Measurements from ENCODE around the gene RMND5A.
"Not testable (repeated sequence)": the region's sequence is repeated elsewhere in the genome, so short reads cannot be mapped to it uniquely, and the experiment has no call there.

RMND5A gene

GRCh38 chr2:86706220-86706619 is 13.9 kb upstream of the RMND5A start:
- H3K27me3 Mint-ChIP-seq (ENCODE audit: low read depth): no peaks in the 10 kb centered on the region

GRCh38 chr2:86706935-86707334 is 13.2 kb upstream of the RMND5A start:
- Mint-ChIP-seq H3K4me1 (no peaks in the 10 kb centered on the region), H3K4me3 (no peak overlapping the region), H3K36me3 (ENCODE audit: low read depth) (peaks cover 5% of the 10 kb centered on the region), H3K27ac (no peak overlapping the region), H3K9me3 (peaks cover 21% of the 10 kb centered on the region), H3K27me3 (ENCODE audit: low read depth) (no peaks in the 10 kb centered on the region)
- TF ChIP-seq CTCF (IDR thresholded peaks at IDR 0.05; ENCODE audit: unreplicated experiment in 3 of 3): no peak

More at GRCh38 chr2:86706220-86706619, 13.9 kb upstream of the RMND5A start:
- Mint-ChIP-seq H3K9me3 (peaks cover 21% of the 10 kb centered on the region), H3K4me1 (no peaks in the 10 kb centered on the region), H3K36me3 (ENCODE audit: low read depth) (peaks cover 5% of the 10 kb centered on the region), H3K4me3 (no peak overlapping the region), H3K27ac (no peak overlapping the region)
- no peak for TF ChIP-seq CTCF (IDR thresholded peaks at IDR 0.05; ENCODE audit: unreplicated experiment in 3 of 3)

- not testable (repeated sequence) for H3K27ac Mint-ChIP-seq; H3K27me3 Mint-ChIP-seq (ENCODE audit: low read depth); H3K4me1 Mint-ChIP-seq; H3K36me3 Mint-ChIP-seq (ENCODE audit: low read depth); H3K4me3 Mint-ChIP-seq
- peaks cover 18% of the 10 kb centered on the region for H3K9me3 Mint-ChIP-seq
Measured at GRCh38 chr2:86708126-86708525, 12.0 kb upstream of the RMND5A start.

- not testable (repeated sequence) for H3K27me3 Mint-ChIP-seq (ENCODE audit: low read depth); H3K4me3 Mint-ChIP-seq; H3K9me3 Mint-ChIP-seq; H3K36me3 Mint-ChIP-seq (ENCODE audit: low read depth); H3K27ac Mint-ChIP-seq; H3K4me1 Mint-ChIP-seq
Measured at GRCh38 chr2:86714579-86715173, 5.4 kb upstream of the RMND5A start.

GRCh38 chr2:86719263-86719636 is 841 bp upstream of the RMND5A start:
- H3K27ac Mint-ChIP-seq: peak overlapping the region in 2 of 3 experiments; percentile 64 to 90
- not testable (repeated sequence) for H3K9me3 Mint-ChIP-seq; H3K36me3 Mint-ChIP-seq (ENCODE audit: low read depth); H3K27me3 Mint-ChIP-seq (ENCODE audit: low read depth)
- peak overlapping the region in 2 of 3 experiments; percentile 74 to 77 for H3K4me3 Mint-ChIP-seq
- peaks cover 11% of the 10 kb centered on the region for H3K4me1 Mint-ChIP-seq

- H3K4me3 Mint-ChIP-seq: peak overlapping the region; percentile 81 to 87 (median 86)
- H3K27me3 Mint-ChIP-seq (ENCODE audit: low read depth): not testable (repeated sequence)
Measured at GRCh38 chr2:86720540-86721320, 639 bp downstream of the RMND5A start.

GRCh38 chr2:86725706-86726105 is 5.6 kb downstream of the RMND5A start:
- not testable (repeated sequence) for H3K4me3 Mint-ChIP-seq; H3K27me3 Mint-ChIP-seq (ENCODE audit: low read depth); H3K36me3 Mint-ChIP-seq (ENCODE audit: low read depth); H3K27ac Mint-ChIP-seq; H3K4me1 Mint-ChIP-seq; H3K9me3 Mint-ChIP-seq

More at GRCh38 chr2:86720540-86721320, 639 bp downstream of the RMND5A start:
- H3K36me3 Mint-ChIP-seq (ENCODE audit: low read depth); H3K9me3 Mint-ChIP-seq: not testable (repeated sequence)
- peak overlapping the region in 1 of 3 experiments; percentile 90 for H3K27ac Mint-ChIP-seq
- H3K4me1 Mint-ChIP-seq: peaks cover 11% of the 10 kb centered on the region

GRCh38 chr2:86732040-86732525 is 12.0 kb downstream of the RMND5A start:
- peaks cover 12% of the 10 kb centered on the region for H3K4me1 Mint-ChIP-seq
- H3K36me3 Mint-ChIP-seq (ENCODE audit: low read depth); H3K27me3 Mint-ChIP-seq (ENCODE audit: low read depth); H3K9me3 Mint-ChIP-seq: not testable (repeated sequence)
- peak overlapping the region in 2 of 3 experiments; percentile 30 to 70 for H3K27ac Mint-ChIP-seq
- H3K4me3 Mint-ChIP-seq: peak overlapping the region in 1 of 3 experiments; percentile 28

- not testable (repeated sequence) for H3K36me3 Mint-ChIP-seq (ENCODE audit: low read depth); H3K4me3 Mint-ChIP-seq; H3K27ac Mint-ChIP-seq; H3K27me3 Mint-ChIP-seq (ENCODE audit: low read depth); H3K9me3 Mint-ChIP-seq
- peaks cover 12% of the 10 kb centered on the region for H3K4me1 Mint-ChIP-seq
Measured at GRCh38 chr2:86732837-86733236, 12.7 kb downstream of the RMND5A start.

GRCh38 chr2:86733528-86733927 is 13.4 kb downstream of the RMND5A start:
- H3K4me3 Mint-ChIP-seq; H3K9me3 Mint-ChIP-seq; H3K36me3 Mint-ChIP-seq (ENCODE audit: low read depth); H3K27me3 Mint-ChIP-seq (ENCODE audit: low read depth); H3K27ac Mint-ChIP-seq: not testable (repeated sequence)
- H3K4me1 Mint-ChIP-seq: peaks cover 12% of the 10 kb centered on the region

- not testable (repeated sequence) for H3K9me3 Mint-ChIP-seq; H3K4me1 Mint-ChIP-seq; H3K4me3 Mint-ChIP-seq; H3K27ac Mint-ChIP-seq; H3K27me3 Mint-ChIP-seq (ENCODE audit: low read depth); H3K36me3 Mint-ChIP-seq (ENCODE audit: low read depth)
Measured at GRCh38 chr2:86734896-86735295, 14.8 kb downstream of the RMND5A start.

GRCh38 chr2:86739485-86739884 is 19.4 kb downstream of the RMND5A start:
- H3K27me3 Mint-ChIP-seq (ENCODE audit: low read depth); H3K4me1 Mint-ChIP-seq; H3K9me3 Mint-ChIP-seq; H3K27ac Mint-ChIP-seq; H3K4me3 Mint-ChIP-seq: not testable (repeated sequence)
- H3K36me3 Mint-ChIP-seq (ENCODE audit: low read depth): peaks cover 17% of the 10 kb centered on the region

- peaks cover 17% of the 10 kb centered on the region for H3K36me3 Mint-ChIP-seq (ENCODE audit: low read depth)
- not testable (repeated sequence) for H3K9me3 Mint-ChIP-seq; H3K4me1 Mint-ChIP-seq; H3K4me3 Mint-ChIP-seq; H3K27ac Mint-ChIP-seq; H3K27me3 Mint-ChIP-seq (ENCODE audit: low read depth)
Measured at GRCh38 chr2:86739889-86740288, 19.8 kb downstream of the RMND5A start.

All from nephron (organoid).